HG02588 (cell line): ENCODE measurements around the gene LCMT1.
"Not testable (repeated sequence)": the region's sequence is repeated elsewhere in the genome, so short reads cannot be mapped to it uniquely, and the experiment has no call there.

ENCODE experiments used
- ATAC-seq: cut with Tn5 transposase; IDR thresholded peaks from one replicate; pipeline ENCODE4 v1.9.1; 2021; ENCODE audit warnings: mild to moderate bottlenecking, moderate library complexity; ENCODE audit not compliant: unreplicated experiment

Gene LCMT1

DNA sequence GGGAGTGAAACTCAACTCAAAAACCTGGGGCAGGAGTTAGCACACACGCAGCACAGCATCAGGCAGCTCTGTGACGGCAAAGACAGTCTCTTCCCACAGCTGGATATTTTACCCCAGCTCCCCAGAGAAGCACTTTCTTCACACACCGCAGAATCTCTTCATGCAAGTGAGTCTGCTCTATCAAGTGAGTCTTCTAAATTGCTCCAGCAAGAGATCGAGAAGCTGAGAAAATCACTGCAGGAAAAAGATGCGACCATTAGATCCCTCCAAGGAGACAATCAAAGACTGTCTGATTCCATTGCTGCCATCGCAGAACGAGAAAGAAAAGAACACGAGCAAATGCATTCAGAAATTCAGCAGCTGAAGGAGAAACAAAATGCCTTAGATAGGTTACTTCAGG lies 16.9 kb upstream of the LCMT1 start:
- no peak for ATAC-seq

DNA sequence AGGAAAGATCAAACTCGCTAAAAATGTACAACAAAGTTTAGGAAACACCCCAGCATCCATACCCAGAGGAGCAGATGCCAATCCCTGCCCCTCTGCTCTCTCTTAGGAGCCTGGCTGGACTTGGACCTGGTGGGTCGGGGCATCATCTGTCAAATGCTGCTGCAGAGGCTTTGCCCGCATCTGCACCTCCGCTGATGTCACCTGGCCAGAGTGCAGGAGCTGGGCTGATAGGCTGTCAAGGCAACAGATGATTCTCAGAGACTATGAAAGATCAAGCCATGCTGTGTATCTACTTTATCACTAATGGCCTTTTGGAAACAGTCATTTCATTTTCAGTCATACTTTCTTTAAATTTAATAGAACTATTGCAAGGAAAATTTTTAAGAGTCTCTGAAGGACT lies 15.9 kb upstream of the LCMT1 start:
- no peak for ATAC-seq

DNA sequence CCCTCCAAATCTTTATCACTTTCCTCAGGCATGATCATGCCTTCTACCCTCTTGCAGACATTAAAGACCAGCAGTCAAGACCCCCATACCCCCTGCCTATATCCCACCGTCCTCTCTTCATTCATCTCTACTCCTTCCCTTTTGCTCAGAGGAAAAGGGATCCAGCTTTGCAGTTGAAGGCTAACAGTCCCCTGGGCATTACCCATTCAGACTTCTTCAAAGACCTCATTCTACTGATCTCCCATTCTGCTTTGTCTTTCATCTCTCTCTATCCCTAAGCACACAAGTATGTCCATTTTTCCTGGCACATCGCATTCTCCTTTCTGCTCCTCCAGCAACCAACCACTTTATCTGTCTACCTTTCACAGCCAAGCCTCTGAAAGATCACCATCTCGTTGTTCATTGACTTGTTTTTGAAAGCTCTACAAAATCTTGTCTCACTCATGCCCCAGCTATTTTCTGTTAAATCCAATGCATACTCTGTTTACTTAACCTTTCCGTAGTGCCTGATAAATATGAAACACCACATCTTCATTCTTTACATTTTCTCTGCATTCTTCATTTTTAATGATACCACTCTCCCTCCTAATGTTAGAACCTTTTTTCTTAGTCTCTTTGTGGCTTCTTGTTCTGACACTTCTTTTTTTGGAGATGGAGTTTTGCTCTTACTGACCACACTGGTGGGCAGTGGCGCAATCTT lies 14.1 kb upstream of the LCMT1 start:
- ATAC-seq: no peak

DNA sequence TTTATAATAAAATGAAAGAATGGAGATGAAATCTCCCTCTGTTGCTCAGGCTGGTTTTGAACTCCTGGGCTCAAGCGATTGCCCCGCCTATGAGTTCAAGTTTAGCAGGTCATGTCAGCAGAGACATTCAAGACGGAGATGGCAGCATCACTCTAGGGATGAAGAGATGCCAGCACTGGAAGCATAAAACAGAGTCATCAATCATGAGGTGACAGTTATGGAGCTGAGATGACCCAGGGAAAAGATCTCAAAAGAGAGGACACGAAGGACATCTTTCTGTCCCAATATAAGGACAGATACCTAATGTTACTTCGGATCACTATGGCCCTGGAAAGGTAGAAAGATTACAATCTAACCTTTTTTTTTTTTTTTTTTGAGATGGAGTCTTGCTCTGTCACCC lies 11.0 kb upstream of the LCMT1 start:
- ATAC-seq: no peak

DNA sequence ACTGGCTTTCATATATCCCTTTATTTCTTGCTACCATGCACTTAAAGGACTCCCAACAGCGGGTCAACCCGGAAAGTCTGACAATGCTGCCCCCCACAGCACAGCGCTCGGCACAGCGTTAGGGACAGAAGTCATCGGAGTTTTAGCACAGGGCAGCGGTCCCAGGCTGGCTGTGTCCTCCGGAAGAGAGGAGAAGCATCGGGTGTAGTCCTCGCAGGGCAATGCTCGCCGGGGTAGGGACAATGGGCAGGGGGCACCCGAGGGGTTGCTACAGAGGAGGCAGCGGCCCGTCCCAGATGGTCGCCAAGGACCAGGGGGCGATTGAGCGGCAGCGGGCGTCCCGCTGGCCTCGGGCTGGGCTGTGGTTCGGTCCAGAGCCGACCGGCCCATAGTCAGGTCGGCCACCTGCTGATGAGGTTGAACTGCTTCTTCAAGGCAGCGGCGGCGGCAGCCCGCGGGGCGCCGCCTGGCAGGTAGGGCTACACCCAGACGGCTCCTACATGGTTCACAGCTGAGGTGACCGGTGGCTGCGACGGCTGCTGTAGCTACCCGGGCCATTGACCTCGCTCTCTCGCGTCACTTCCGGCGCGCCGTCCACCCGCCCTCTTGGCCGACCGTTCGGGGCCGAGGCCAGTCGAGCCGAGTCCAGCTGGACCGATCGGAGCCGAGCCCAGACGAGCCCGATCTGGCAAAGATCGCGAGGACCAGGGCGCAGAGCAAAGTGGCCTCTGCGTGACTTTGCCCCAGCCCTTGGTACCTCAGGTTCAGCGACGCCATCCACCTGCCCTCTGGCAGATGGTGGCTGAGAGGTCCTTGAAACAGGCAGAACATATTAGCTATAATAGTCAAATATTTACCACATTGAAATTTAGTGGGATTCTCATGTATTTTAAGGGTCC lies 4.7 kb upstream of the LCMT1 start:
- peak; percentile 49 for ATAC-seq

DNA sequence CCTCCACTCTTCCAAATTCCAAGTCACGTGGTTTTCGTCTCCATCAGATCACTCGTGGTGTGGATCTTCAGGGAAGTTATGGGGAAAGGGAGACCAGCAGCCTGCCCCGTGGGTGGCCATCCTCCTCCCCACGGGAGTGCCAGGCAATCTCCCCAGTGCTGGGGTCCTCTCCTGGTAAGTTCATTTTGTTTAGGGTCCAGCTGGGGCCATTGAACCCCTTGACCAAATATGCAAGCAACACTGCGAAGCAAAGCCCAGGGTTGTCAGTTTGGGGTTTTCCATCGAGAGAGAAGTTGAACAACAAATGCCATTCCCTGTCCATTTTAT lies 4.1 kb upstream of the LCMT1 start:
- ATAC-seq: no peak

DNA sequence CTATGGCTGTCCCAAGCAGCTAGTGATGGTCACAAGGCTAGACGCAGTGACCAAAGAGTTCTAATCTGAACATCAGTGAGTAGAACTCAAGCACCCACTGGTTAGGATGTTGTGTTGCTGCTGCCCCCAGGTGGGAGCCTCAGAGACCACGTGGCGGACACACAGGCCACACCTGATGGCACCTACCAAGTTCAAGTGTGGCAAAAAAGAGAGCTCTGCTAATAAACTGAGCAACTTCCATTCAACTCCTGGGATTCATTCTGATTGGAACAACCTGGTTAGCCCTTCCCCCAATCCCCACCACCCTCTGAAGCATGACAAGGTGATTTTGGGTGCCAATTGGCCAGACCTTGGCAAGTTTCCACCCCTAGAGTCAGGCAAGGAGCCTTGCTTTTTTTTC lies 3.5 kb upstream of the LCMT1 start:
- ATAC-seq: no peak

DNA sequence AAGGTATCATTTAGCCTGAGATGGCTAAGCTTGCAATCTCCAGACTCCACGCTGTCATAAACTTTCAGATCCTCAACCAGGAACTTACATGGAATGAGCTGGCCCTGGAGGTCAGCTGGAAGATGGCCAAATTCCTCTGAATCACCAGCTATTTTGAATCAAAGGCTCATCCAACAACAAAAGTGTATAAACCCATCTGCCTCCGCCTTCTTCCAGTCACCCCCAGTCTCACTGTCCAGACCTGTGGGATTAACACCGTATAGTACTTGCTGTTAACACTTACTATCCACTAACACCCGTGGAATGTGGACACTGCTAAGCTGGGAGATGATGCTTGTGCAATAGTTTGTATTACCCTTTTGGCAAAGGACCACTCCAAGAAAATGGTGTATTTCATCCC lies 1.9 kb upstream of the LCMT1 start:
- ATAC-seq: no peak

DNA sequence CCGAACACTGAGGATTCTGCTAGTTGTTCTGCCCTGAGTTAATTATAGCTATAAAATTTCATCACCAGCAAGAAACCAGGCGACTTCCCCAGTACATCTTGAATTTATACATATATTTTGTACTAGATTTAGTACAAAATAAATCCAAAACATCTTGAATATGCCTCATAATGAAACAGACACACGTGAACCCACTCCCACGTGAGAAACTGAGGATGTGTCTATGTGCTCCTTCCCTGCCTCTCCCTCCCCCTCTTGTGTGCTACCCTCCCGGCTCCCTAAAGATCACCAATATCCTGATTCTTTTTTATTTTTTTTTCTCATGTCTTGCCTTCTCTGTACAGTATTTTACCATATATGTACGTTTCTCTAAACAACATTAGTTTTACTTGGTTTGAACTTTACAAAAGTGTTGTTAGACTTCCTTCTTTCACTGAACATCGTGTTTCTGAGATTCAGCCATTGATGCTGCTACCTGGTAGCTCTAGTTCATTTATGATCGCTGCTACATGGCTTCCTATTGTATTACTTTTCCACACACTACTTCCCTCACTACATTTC lies 1.1 kb upstream of the LCMT1 start:
- no peak for ATAC-seq

DNA sequence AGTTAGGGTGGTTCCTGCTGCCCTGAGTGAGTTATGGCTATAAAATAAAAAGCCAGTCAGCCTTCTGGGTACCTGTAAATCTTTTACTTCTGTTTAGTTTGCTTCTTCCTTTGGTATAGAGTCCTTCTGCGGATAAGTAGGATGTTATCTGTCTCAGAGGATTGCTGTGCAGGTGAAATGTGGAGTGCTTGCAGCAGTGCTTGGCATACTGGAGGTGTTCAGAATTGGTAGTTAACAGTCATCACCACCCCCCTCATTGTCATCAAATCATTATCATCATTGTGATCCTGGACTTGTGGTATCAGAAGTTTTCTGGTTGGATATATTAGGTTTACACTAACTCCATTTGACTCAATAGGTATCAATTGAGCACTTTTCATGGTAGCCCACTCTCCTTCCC lies 2.6 kb downstream of the LCMT1 start:
- no peak for ATAC-seq

DNA sequence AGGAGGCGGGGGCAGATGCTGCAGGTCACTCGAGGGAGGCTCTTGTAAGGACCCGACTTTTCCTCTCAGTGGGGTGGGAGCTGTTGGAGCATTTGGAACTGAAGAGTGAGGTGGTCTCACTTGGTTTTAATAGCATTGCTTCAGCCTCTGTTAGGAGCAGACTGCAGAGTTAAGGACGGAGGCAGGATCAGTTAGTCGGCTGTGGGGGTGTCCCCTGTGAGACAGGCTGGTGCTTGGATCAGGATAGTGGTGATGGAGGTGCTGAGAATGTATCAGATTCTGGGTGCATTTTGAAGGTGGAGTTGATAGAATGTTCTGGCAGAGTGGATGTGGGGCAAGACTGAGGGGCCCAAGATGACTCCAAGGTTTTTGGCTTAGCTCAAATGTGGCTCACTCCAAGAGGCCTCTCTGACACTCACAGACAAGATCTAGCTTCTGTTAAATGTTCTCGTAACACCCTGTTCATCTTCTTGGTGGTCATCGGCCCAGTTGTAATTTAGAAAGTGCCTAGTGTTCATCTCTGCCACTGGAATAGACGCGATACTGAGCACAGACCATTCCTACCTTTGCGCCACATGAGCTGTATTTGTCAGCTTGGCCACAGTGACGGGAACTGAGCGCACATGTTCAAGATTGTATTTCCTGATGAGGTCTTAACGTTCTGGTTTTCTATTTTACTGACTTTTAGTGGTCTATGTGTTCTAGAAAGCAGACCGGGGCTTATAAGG lies 7.5 kb downstream of the LCMT1 start:
- no peak for ATAC-seq

DNA sequence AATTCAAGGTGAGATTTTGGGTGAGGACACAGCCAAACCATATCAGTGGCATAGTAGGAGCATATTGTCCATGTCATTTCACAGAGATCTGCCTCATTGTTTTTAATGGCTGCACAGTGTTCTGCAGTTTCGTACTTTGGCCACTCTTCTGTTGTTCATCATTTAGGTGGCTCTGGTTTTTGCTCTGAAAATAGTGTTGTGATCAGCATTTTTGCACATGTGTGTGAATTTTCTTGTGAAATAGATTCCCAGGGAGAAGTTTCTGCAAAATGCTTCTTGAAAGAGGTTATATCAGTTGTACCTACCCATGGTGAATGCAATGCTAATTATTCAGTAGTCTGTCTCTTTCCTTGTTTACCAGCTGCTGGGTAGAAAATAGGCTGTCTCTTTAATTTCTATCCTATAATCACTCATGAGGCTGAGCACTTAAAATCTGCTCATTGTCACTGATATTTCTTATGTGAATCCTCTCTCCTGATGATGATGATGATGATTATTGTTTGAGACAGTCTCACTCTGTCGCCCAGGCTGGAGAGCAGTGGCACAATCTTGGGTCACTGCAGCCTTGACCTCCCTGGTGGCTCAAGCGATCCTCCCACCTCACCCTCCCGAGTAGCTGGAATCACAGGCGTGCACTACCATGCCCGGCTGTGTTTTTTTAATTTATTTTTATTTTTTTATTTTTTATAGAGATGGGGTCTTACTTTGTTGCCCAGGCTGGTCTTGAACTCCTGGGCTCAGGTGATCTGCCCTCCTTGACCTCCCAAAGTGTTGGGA lies 10.5 kb downstream of the LCMT1 start:
- no peak for ATAC-seq

DNA sequence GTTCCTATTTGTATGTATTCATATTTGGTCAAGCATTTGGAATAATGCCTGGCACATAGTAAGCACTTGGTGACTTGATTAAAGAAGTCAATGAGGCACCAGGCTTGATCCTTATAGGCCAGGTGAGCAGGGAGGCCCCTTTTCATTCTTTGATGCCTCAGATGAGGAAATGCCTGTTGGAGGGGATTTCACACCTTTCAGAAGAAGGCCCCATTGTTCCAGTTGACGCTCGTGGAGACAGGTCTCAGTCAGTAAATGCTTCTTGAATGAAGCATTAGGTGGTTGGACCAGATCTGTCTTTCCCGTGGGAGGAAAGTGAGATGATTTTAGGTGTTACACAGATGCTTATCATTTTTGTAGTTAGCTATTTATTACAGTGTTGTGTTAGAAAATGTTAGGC lies 13.0 kb downstream of the LCMT1 start:
- ATAC-seq: no peak

DNA sequence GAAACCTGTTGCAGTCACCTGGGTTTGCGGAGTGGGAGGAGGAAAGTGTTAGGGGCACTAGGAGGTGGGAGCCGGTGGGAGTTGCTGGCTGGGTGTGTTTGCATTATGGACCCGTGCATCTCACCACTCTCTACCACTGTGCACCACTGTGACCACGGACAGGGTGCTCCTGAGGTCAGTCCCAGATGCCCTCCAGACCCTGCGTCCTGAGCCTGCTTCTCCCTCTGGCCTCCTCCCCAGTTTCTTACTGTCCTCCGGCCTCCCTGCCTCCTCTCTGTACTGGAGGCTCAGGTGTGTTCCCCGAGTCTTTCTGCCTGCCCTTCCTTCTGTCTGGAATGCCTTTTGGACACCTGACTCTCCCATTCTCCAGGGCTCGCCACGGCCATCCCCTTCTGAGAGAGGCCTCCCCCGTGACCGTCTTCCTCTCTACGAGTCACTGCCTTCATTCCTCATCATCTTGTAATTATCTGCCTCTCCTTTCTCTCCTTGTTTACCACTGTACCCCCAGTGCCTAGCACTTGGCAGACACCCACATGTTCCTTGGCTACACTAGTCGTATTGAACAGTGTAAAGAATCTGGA lies 14.6 kb downstream of the LCMT1 start:
- not testable (repeated sequence) for ATAC-seq

DNA sequence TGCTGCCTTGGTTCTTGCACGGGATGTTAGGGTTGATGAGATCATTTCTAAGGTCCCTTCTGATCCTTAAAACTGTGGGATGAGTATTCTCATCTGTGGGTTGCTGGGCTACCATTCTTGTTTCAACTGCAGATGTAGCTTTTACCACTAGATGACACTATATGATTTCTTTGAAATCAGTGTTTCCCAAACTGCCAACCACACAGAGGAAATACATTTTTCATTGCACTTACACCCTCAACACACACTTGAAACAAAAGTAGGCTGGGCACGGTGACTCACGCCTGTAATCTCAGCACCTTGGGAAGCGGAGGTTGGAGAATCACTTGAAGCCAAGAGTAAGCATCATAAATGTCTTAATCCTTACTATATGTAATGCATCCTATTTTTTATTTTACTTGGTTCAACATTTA lies 15.3 kb downstream of the LCMT1 start:
- no peak for ATAC-seq

DNA sequence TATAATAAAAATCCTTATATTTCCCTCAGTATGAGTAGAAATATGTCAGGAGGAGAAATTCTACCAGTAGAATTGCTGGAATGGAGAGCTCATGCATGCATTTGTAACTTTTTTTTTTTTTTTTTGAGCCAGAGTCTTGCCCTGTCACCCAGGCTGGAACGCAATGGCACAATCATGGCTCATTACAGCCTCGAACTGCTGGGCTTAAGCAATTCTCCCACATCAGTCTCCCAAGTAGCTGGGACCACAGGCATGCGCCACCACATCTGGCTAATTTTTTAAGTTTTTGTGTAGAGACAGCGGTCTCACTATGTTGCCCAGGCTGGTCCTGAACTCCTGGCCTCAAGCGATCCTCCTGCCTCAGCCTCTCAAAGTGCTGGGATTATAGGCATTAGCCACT lies 21.2 kb downstream of the LCMT1 start:
- not testable (repeated sequence) for ATAC-seq

DNA sequence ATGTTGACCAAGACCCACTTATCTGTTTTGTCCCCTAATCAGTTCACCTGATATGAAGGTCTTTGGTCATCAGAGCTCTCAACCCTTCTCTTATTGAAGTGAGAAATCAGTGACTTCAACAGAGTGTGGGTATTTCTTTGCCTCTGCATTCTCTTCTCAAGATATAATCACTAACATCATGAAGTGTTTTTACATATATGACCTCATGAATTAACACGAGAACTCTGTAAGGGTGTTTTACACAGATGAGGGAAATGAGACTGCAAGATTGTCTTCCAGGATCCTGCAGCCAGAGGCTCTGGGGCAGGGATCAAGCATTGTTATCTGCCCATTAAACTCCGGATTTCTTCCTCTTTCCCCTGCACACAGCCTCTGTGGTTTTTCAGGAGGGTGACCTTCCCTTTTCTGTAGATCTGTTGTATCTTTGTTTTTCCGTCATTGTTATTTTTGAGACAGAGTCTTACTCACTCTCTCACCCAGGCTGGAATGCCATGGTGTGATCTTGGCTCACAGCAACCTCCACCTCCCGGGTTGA lies 22.7 kb downstream of the LCMT1 start:
- ATAC-seq: no peak

DNA sequence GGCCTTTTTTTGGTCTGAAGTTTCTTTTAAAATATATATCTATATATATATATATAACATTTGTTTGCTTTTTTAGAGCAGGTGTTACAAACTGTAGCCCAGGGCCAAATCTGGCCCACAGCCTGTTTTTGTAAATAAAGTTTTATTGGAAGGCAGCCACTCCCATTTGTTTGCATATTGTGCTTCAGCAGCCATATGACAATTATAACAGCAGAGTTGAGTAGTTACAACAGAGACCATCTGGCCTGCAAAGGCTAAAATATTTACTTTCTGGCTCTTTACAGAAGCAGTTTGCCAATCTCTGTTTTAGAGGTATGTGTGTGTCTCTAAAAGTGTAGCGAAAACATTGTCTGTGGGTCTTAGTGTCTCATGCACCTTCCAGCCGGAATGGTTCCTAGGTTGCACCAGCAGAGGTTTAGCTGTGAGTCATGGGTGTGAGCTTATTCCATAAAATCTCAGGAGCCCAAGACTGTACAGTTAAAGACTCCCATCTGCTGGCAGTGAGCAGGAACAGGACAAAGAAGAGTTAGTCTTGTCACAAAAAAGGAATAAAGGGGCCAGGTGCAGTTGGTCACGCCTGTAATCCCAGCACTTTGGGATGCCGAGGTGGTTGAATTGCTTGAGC lies 23.8 kb downstream of the LCMT1 start:
- ATAC-seq: no peak

DNA sequence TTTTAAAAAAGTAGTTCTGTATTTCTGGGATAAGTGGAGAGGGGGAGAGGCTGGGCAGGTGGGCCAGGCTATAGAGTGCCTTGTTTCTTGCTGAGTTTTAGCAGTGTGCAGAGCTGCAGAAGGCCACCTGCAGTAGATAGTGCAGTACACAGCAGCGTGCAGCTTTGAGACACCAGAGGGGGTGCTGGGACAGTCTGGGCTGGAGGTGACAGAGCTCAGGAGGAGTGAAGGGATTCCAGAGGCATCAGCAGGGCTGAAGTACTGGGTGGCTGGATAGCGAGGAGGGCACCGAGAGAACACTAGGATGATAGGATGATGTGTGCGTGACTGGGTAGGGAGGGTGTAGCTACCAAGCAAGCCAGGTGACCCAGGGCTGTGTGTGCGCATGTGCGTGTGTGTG lies 26.6 kb downstream of the LCMT1 start:
- no peak for ATAC-seq

DNA sequence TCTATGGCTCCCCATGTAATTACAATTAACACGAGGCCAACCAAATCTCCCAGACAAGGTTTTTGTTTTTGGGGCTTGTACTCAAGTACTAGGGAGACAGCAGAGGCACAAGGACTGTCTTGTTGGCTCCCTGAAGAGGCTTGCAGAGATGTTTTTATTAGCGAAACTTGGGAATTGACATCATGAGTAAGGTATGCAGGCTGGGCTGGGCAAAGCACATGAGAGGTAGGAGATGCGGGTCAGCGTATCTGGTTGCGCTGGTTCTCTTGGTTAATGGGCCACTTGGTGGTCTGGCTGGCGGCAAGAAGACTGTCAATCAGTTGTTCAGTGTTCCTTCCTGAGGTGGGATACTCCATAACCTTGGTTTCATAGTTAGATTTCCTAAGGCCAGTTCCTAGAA lies 28.9 kb downstream of the LCMT1 start:
- no peak for ATAC-seq
